H1 (cell line): ENCODE data around the gene STX2. TPM values are rescaled to one million over a fixed set of nuclear protein-coding genes. Genes with fewer than 3 reads are reported as not detected.

Source experiments
- CTCF ChIA-PET: fragments of 300-600 bp; sonication (Branson Sonifier 250); formaldehyde crosslinking; loops from one replicate; lab custom pipeline; 2021; ENCODE audit not compliant: partially characterized antibody; lab: Charles Lee
- POLR2A ChIA-PET: fragments of 300-600 bp; sonication (Branson Sonifier 250); formaldehyde crosslinking; loops from one replicate; lab custom pipeline; 2021; ENCODE audit warnings: inconsistent platforms; ENCODE audit not compliant: partially characterized antibody; lab: Charles Lee
- DNase-seq, 2 experiments: peaks; one replicate each; pipeline versions ENCODE4 v3.0.0 to v3.0.0-alpha.2; 2010 to 2022; ENCODE audit warnings: low spot score in 2 of 2, low read depth in 1 of 2, mixed read lengths in 1 of 2
- FAIRE-seq: peaks from 2 replicates; lab custom pipeline; 2011; peaks lifted over from hg19 to GRCh38; lab: Jason Lieb, UNC
- H2AFZ ChIP-seq: 2 replicates; pipeline ENCODE4 v1.8.1; 2012; ENCODE audit warnings: low read length, inconsistent platforms
- H2AK5ac ChIP-seq: 2 replicates; pipeline ENCODE4 v1.6.1; 2013; ENCODE audit warnings: low read depth, low read length
- H2BK120ac ChIP-seq: replicated peaks from 2 replicates; pipeline ENCODE3; 2013; ENCODE audit warnings: low read depth, low read length, inconsistent platforms
- H2BK12ac ChIP-seq: 2 replicates; pipeline ENCODE4 v1.6.1; 2013; ENCODE audit warnings: low read depth, low read length
- H2BK15ac ChIP-seq: 2 replicates; pipeline ENCODE4 v1.6.1; 2013; ENCODE audit warnings: low read length
- H2BK20ac ChIP-seq: 2 replicates; pipeline ENCODE4 v1.6.1; 2013; ENCODE audit warnings: low read length
- H2BK5ac ChIP-seq: 2 replicates; pipeline ENCODE4 v1.6.1; 2013; ENCODE audit warnings: low read depth, low read length
- H3K14ac ChIP-seq: 2 replicates; pipeline ENCODE4 v1.6.1; 2013; ENCODE audit warnings: inconsistent platforms; ENCODE audit not compliant: insufficient read length
- H3K18ac ChIP-seq: 2 replicates; pipeline ENCODE4 v1.6.1; 2013; ENCODE audit warnings: low read length; ENCODE audit errors: extremely low read depth
- H3K23ac ChIP-seq: 2 replicates; pipeline ENCODE4 v1.6.1; 2013; ENCODE audit warnings: inconsistent platforms; ENCODE audit not compliant: insufficient read length
- H3K23me2 ChIP-seq: 2 replicates; pipeline ENCODE4 v1.6.1; 2013; ENCODE audit warnings: low read depth, low read length
- H3K27ac ChIP-seq: 2 replicates; pipeline ENCODE4 v1.6.1; 2011; ENCODE audit warnings: low read depth, low read length, inconsistent platforms
- H3K27me3 ChIP-seq, 4 experiments: replicated peaks in 1 of 4; 1 replicate in 1 of 4; 2 replicates in 3 of 4; pipeline versions ENCODE4 v1.6.1 to v1.8.1; 2011 to 2013; ENCODE audit warnings: low read length in 3 of 4, mild to moderate bottlenecking in 3 of 4, inconsistent platforms in 2 of 4, mixed read lengths in 2 of 4, moderate library complexity in 1 of 4; ENCODE audit not compliant: control insufficient read depth in 3 of 4, insufficient read depth in 3 of 4; ENCODE audit errors: extremely low read depth in 1 of 4
- H3K36me3 ChIP-seq, 4 experiments: 2 replicates each; pipeline versions ENCODE4 v1.6.1 to v1.8.1; 2011 to 2013; ENCODE audit warnings: mild to moderate bottlenecking in 4 of 4, low read length in 3 of 4, moderate library complexity in 2 of 4, control low read depth in 1 of 4, inconsistent platforms in 1 of 4; ENCODE audit not compliant: insufficient read depth in 4 of 4, control insufficient read depth in 2 of 4
- H3K4ac ChIP-seq: replicated peaks from 2 replicates; pipeline ENCODE3; 2013; ENCODE audit warnings: low read length, low read depth, mixed read lengths, inconsistent platforms; ENCODE audit not compliant: insufficient read length
- H3K4me1 ChIP-seq, 4 experiments: replicated peaks in 1 of 4; 1 replicate in 1 of 4; 2 replicates in 3 of 4; pipeline versions ENCODE4 v1.6.1 to v1.8.1; 2011 to 2013; ENCODE audit warnings: low read length in 3 of 4, inconsistent platforms in 2 of 4, mixed read lengths in 1 of 4; ENCODE audit not compliant: insufficient read depth in 4 of 4, control insufficient read depth in 3 of 4
- H3K4me2 ChIP-seq, 2 experiments: 2 replicates each; pipeline versions ENCODE4 v1.6.1 to v1.8.1; 2011 to 2013; ENCODE audit warnings: low read depth in 2 of 2, low read length in 2 of 2, control low read depth in 1 of 2, inconsistent platforms in 1 of 2, mild to moderate bottlenecking in 1 of 2; ENCODE audit not compliant: insufficient read depth in 1 of 2
- H3K4me3 ChIP-seq, 4 experiments: fragments of 200-600, 300-600 bp in 1 of 4; sonication (generic), shearing (Covaris generic), sonication (Bioruptor Twin) in 1 of 4; 2 replicates each; pipeline versions ENCODE4 v1.5.1 to v1.8.1; 2011 to 2016; ENCODE audit warnings: low read length in 4 of 4, low read depth in 3 of 4, control low read depth in 2 of 4, inconsistent platforms in 2 of 4, mild to moderate bottlenecking in 2 of 4, mixed read lengths in 1 of 4, moderate library complexity in 1 of 4; ENCODE audit not compliant: insufficient read depth in 2 of 4; ENCODE audit errors: extremely low read depth in 1 of 4
- H3K56ac ChIP-seq: replicated peaks from 2 replicates; pipeline ENCODE3; 2013; ENCODE audit warnings: low read depth, mild to moderate bottlenecking, mixed read lengths, low read length, inconsistent platforms; ENCODE audit not compliant: insufficient read length
- H3K79me1 ChIP-seq: 2 replicates; pipeline ENCODE4 v1.6.1; 2013; ENCODE audit warnings: low read depth, low read length, control low read depth
- H3K79me2 ChIP-seq, 2 experiments: 2 replicates each; pipeline versions ENCODE4 v1.6.1 to v1.8.1; 2012 to 2013; ENCODE audit warnings: low read length in 2 of 2, mild to moderate bottlenecking in 2 of 2, inconsistent platforms in 1 of 2; ENCODE audit not compliant: insufficient read depth in 2 of 2, control insufficient read depth in 1 of 2
- H3K9ac ChIP-seq, 4 experiments: replicated peaks in 1 of 4; 1 replicate in 1 of 4; 2 replicates in 3 of 4; pipeline versions ENCODE4 v1.6.1 to v1.8.1; 2011 to 2013; ENCODE audit warnings: low read depth in 3 of 4, low read length in 3 of 4, control low read depth in 2 of 4, mild to moderate bottlenecking in 2 of 4, moderate library complexity in 2 of 4, inconsistent platforms in 1 of 4; ENCODE audit errors: extremely low read depth in 1 of 4
- H3K9me3 ChIP-seq, 2 experiments: 2 replicates each; pipeline versions ENCODE4 v1.6.1 to v1.8.1; 2012 to 2013; ENCODE audit warnings: mild to moderate bottlenecking in 2 of 2, moderate library complexity in 2 of 2, control low read depth in 1 of 2, inconsistent platforms in 1 of 2, low read depth in 1 of 2, low read length in 1 of 2, mixed read lengths in 1 of 2; ENCODE audit not compliant: insufficient read depth in 2 of 2
- H4K20me1 ChIP-seq, 2 experiments: replicated peaks in 1 of 2; 2 replicates each; pipeline versions ENCODE3 to v1.8.1; 2011 to 2013; ENCODE audit warnings: inconsistent platforms in 2 of 2, low read length in 2 of 2, mild to moderate bottlenecking in 1 of 2; ENCODE audit not compliant: insufficient read depth in 2 of 2, control insufficient read depth in 1 of 2
- H4K5ac ChIP-seq: 2 replicates; pipeline ENCODE4 v1.6.1; 2013; ENCODE audit warnings: low read length, low read depth, mixed read lengths, inconsistent platforms; ENCODE audit not compliant: insufficient read length
- H4K8ac ChIP-seq: 2 replicates; pipeline ENCODE4 v1.8.0; 2013; ENCODE audit warnings: mild to moderate bottlenecking, moderate library complexity, low read length, inconsistent platforms; ENCODE audit not compliant: insufficient read depth; ENCODE audit errors: extremely low read depth
- H4K91ac ChIP-seq: replicated peaks from 2 replicates; pipeline ENCODE3; 2013; ENCODE audit warnings: low read length, mixed read lengths, inconsistent platforms; ENCODE audit not compliant: insufficient read length
- ASH2L ChIP-seq: fragments of 200-600, 300-600 bp; sonication (generic); IDR thresholded peaks from one replicate; pipeline ENCODE4 v1.7.1; 2017; ENCODE audit warnings: low read length
- BACH1 ChIP-seq: IDR thresholded peaks from 2 replicates; pipeline ENCODE4 v1.6.1; 2012; ENCODE audit warnings: low read length, improper control_type of control experiment
- BCL11A ChIP-seq, 2 experiments: IDR thresholded peaks; one replicate each; pipeline ENCODE4 v1.6.1; 2011; ENCODE audit warnings: low read depth in 2 of 2, low read length in 2 of 2, mild to moderate bottlenecking in 2 of 2
- CEBPB ChIP-seq: IDR thresholded peaks from 2 replicates; pipeline ENCODE4 v1.6.1; 2012; ENCODE audit warnings: low read depth, low read length
- CHD1 ChIP-seq: IDR thresholded peaks from 2 replicates; pipeline ENCODE4 v1.6.1; 2012; ENCODE audit warnings: low read depth, low read length, improper control_type of control experiment
- NANOG ChIP-seq: IDR thresholded peaks from 2 replicates; pipeline ENCODE4 v1.6.1; 2011; ENCODE audit warnings: low read length, low read depth, mild to moderate bottlenecking, inconsistent platforms; ENCODE audit not compliant: insufficient read depth, poor library complexity, severe bottlenecking
- POU5F1 ChIP-seq: IDR thresholded peaks from 2 replicates; pipeline ENCODE4 v1.6.1; 2011; ENCODE audit warnings: low read depth, mild to moderate bottlenecking, low read length, moderate library complexity
- RNF2 ChIP-seq: fragments of 200-900, 300-1000 bp; sonication (generic); IDR thresholded peaks from 2 replicates; pipeline ENCODE4 v1.7.1; 2016; ENCODE audit warnings: borderline replicate concordance, low read depth, mild to moderate bottlenecking, antibody characterized with exemption, low read length; ENCODE audit not compliant: poor library complexity, severe bottlenecking; ENCODE audit errors: missing control alignments
- SIN3A ChIP-seq, 2 experiments: IDR thresholded peaks in 1 of 2; conservative IDR thresholded peaks in 1 of 2; 2 replicates each; pipeline ENCODE4 v1.6.1; 2011 to 2012; ENCODE audit warnings: low read length in 2 of 2, improper control_type of control experiment in 1 of 2, low read depth in 1 of 2, mild to moderate bottlenecking in 1 of 2
- TAF1 ChIP-seq: IDR thresholded peaks from 2 replicates; pipeline ENCODE4 v1.6.1; 2011; ENCODE audit warnings: mild to moderate bottlenecking, low read depth, low read length
- TEAD4 ChIP-seq: IDR thresholded peaks from 2 replicates; pipeline ENCODE4 v1.6.1; 2012; ENCODE audit warnings: low read depth, low read length, inconsistent platforms, mixed read lengths
- WGBS, 2 experiments: shearing (Covaris generic) in 1 of 2; methylation state at CpG; one replicate each; pipeline versions ENCODE4 v1.1.6 to v1.1.7; 2013 to 2015; ENCODE audit warnings: low lambda C conversion rate in 2 of 2, mixed read lengths in 2 of 2, inconsistent platforms in 1 of 2, low coverage in 1 of 2, missing lambda C conversion rate in 1 of 2; ENCODE audit not compliant: insufficient replicate concordance in 2 of 2, insufficient coverage in 1 of 2, insufficient read length in 1 of 2; ENCODE audit errors: extremely low coverage in 1 of 2, missing lambda C conversion rate in 1 of 2; 5-methylcytosine and 5-hydroxymethylcytosine counted together
- polyA plus RNA-seq, 7 experiments: library from polyadenylated mRNA; depleted of rRNA in 3 of 7; stranded (reverse) in 5 of 7; unstranded in 2 of 7; fragments of >200 nt in 5 of 7; fragments of 200-250 nt in 2 of 7; gene quantifications; 1 replicate in 5 of 7; 2 replicates in 1 of 7; 4 replicates in 1 of 7; pipeline versions ENCODE4 v1.2.1 to v1.2.3, GENCODE V29; 2011 to 2013; ENCODE audit warnings: missing spikeins in 2 of 7, mixed read lengths in 2 of 7
- total RNA-seq: library from RNA; stranded (reverse); fragmentation: NEBNext Ultra II Directional; extraction: Animal tissue kit (Norgen Biotek cat#: 25700); gene quantifications from 2 replicates; pipeline ENCODE4 v1.2.1, GENCODE V29; 2021

STX2 gene
- total and polyA plus RNA-seq, 2 of the 8 experiments (the other 6 are each of a cell fraction or from before 2014, with no cell fraction given): 20.0 to 26.3 TPM

GRCh38 chr12:130829391-130830245 lies 9.4 kb downstream of the STX2 start:
- CTCF ChIA-PET: interaction anchor here (0.6 to 6.3 kb wide), 10 partner anchors 8 to 623 kb away, joined by 3 to 33 read pairs (median 4); no protein-coding TSS in a partner anchor
- no peaks in the 10 kb centered on the region for H3K23me2 ChIP-seq
- H3K18ac ChIP-seq: no peak overlapping the region
- no peaks in the 10 kb centered on the region for H3K27me3 ChIP-seq
- H2BK12ac ChIP-seq: peak overlapping the region; percentile 68; the same call in 1 of the 2 replicates
- no peaks in the 10 kb centered on the region for H3K36me3 ChIP-seq
- H3K79me1 ChIP-seq: peaks cover 7% of the 10 kb centered on the region
- H3K4me2 ChIP-seq: no peak overlapping the region
- 83% methylated on average over 17 of the region's 17 CpGs; no CpG with 5 or more reads in 1 of the 2 experiments for WGBS, 2 experiments
- peak overlapping the region; percentile 97 for H2BK15ac ChIP-seq
- no peak overlapping the region for H3K56ac ChIP-seq
- no peak overlapping the region for H3K4ac ChIP-seq
- H2BK120ac ChIP-seq: no peak overlapping the region
- H2BK5ac ChIP-seq: peak overlapping the region; percentile 35; the same call in 1 of the 2 replicates
- no peak overlapping the region for H3K4me3 ChIP-seq
- H3K9ac ChIP-seq: no peak overlapping the region
- H3K23ac ChIP-seq: no peak overlapping the region
- no peak overlapping the region for H3K14ac ChIP-seq
- H4K8ac ChIP-seq: no peak overlapping the region
- H3K4me1 ChIP-seq: peaks cover 0 to 20% (median 16%) of the 10 kb centered on the region in 4 experiments; a peak in 6 of 7 replicates
- H2AK5ac ChIP-seq: peak overlapping the region; percentile 71
- DNase-seq (no peak), FAIRE-seq (no peak)
- H4K20me1 ChIP-seq: no peaks in the 10 kb centered on the region
- H3K79me2 ChIP-seq: peaks cover 0 to 44% of the 10 kb centered on the region in 2 experiments; a peak in 1 of 4 replicates
- POLR2A ChIA-PET: interaction anchor here (0.6 to 3.2 kb wide), 8 partner anchors 9 to 50 kb away, joined by 3 to 14 read pairs (median 6); partner anchors contain the start of gene STX2
- H3K9me3 ChIP-seq: no peaks in the 10 kb centered on the region
- TF ChIP-seq TAF1 (no peak), NANOG (no peak), RNF2 (no peak), BACH1 (no peak), ASH2L (no peak), SIN3A (conservative IDR thresholded peaks at IDR 0.05 in 1 of 2, IDR thresholded peaks at IDR 0.05 in 1 of 2; ENCODE audit: low read depth in 1 of 2, low read length in 2 of 2) (no peak), TEAD4 (no peak), BCL11A (IDR thresholded peaks at IDR 0.05; ENCODE audit: low read depth in 2 of 2, low read length in 2 of 2) (no peak), POU5F1 (no peak), CEBPB (no peak), CHD1 (no peak)
- H2BK20ac ChIP-seq: 0 out of 2 replicates have a peak overlapping the region, but pooled peaks have one; percentile 52
- no peak overlapping the region for H4K5ac ChIP-seq
- H2AFZ ChIP-seq: no peak overlapping the region
- no peak overlapping the region for H4K91ac ChIP-seq
- no peak overlapping the region for H3K27ac ChIP-seq
